Tibial nerve (tissue), 4 donors: ENCODE results near the gene TBC1D24. TPM values are rescaled to one million over a fixed set of nuclear protein-coding genes. Genes with fewer than 3 reads are reported as not detected.
A peak's percentile ranks its signal among the peaks of the same experiment; 100 is the strongest.

ENCODE experiments used
- DNase-seq, 2 donors: peaks; one replicate each; pipeline ENCODE4 v3.0.0-alpha.2; 2019; ENCODE audit warnings: low spot score in 2 of 2
- H3K27ac ChIP-seq, 4 donors: fragments of 200-600 bp; sonication (generic) in 3 of 4; one replicate each; pipeline ENCODE4 v1.5.1; 2017 to 2019; ENCODE audit warnings: mild to moderate bottlenecking in 1 of 4
- H3K27me3 ChIP-seq, 2 donors: fragments of 200-600 bp; sonication (generic) in 1 of 2; one replicate each; pipeline versions ENCODE4 v1.5.1 to v1.6.0; 2017 to 2019
- H3K36me3 ChIP-seq, 3 donors: fragments of 200-600 bp; sonication (generic); one replicate each; pipeline ENCODE4 v1.5.1; 2018 to 2019
- H3K4me1 ChIP-seq, 4 donors: fragments of 200-600 bp; sonication (generic) in 3 of 4; one replicate each; pipeline ENCODE4 v1.5.1; 2017 to 2019
- H3K4me3 ChIP-seq, 4 donors: fragments of 200-600 bp; sonication (generic) in 3 of 4; one replicate each; pipeline ENCODE4 v1.5.1; 2017 to 2019; ENCODE audit warnings: mild to moderate bottlenecking in 1 of 4, moderate library complexity in 1 of 4
- H3K9me3 ChIP-seq, 4 donors: fragments of 200-600 bp; sonication (generic) in 3 of 4; one replicate each; pipeline ENCODE4 v1.5.1; 2017 to 2019
- CTCF ChIP-seq, 5 experiments: fragments of 200-600 bp in 3 of 5; fragments of 450-650 bp in 2 of 5; sonication (generic) in 3 of 5; IDR thresholded peaks; one replicate each; pipeline ENCODE4 v1.5.1; 2016 to 2019; ENCODE audit warnings: antibody characterized with exemption in 5 of 5, mild to moderate bottlenecking in 3 of 5, moderate library complexity in 2 of 5
- EP300 ChIP-seq, 2 donors: sonication (generic); formaldehyde crosslinking; IDR thresholded peaks; one replicate each; pipeline ENCODE4 v1.6.1; 2017; ENCODE audit warnings: antibody characterized with exemption in 2 of 2, mild to moderate bottlenecking in 1 of 2
- POLR2A ChIP-seq, 2 donors: fragments of 450-650 bp; IDR thresholded peaks; one replicate each; pipeline ENCODE4 v1.6.1; 2017; ENCODE audit warnings: antibody characterized with exemption in 2 of 2, mild to moderate bottlenecking in 2 of 2, moderate library complexity in 2 of 2
- WGBS, 2 donors: methylation state at CpG; one replicate each; pipeline ENCODE4 v1.1.5; 2018; 5-methylcytosine and 5-hydroxymethylcytosine counted together
- total RNA-seq, 4 donors: library from RNA; depleted of rRNA; stranded (reverse); fragments of >200 nt; gene quantifications; one replicate each; pipeline ENCODE4 v1.1.0, GENCODE V29; 2016

The TBC1D24 gene
- total RNA-seq, 4 donors from 2014 or later, result 12.0 to 18.3 (median 16.3) TPM

DNA sequence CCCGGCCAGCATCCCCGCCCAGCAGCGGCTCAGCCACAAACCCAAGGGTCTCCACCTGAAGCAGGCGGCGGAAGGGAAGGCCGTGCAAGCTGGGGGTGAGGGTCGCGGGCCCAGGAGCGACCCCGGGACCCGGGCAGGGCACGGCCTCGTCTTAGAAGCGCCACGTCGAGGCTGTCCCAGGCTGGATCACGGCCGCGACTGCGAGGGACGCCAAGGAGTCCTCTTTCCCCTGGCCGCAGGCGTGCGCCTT lies 46.2 kb upstream of the TBC1D24 start:
- Histone ChIP-seq H3K4me1 (peaks cover 0 to 19% (median 10%) of the 10 kb centered on the region in 4 donors), H3K9me3 (no peaks in the 10 kb centered on the region), H3K27me3 (no peaks in the 10 kb centered on the region), H3K27ac (peak overlapping the region; percentile 77 to 89 (median 82)), H3K4me3 (peak overlapping the region; percentile 79 to 96 (median 93)), H3K36me3 (peaks cover 0 to 15% (median 0%) of the 10 kb centered on the region in 3 donors)
- 0 to 1% methylated on average over 23 to 24 of the region's 24 CpGs for WGBS, 2 donors
- DNase-seq, result no peak
- TF ChIP-seq CTCF (IDR thresholded peaks at IDR 0.05) (peak in 1 of 5 experiments; percentile 3), POLR2A (IDR thresholded peaks at IDR 0.05) (no peak)

DNA sequence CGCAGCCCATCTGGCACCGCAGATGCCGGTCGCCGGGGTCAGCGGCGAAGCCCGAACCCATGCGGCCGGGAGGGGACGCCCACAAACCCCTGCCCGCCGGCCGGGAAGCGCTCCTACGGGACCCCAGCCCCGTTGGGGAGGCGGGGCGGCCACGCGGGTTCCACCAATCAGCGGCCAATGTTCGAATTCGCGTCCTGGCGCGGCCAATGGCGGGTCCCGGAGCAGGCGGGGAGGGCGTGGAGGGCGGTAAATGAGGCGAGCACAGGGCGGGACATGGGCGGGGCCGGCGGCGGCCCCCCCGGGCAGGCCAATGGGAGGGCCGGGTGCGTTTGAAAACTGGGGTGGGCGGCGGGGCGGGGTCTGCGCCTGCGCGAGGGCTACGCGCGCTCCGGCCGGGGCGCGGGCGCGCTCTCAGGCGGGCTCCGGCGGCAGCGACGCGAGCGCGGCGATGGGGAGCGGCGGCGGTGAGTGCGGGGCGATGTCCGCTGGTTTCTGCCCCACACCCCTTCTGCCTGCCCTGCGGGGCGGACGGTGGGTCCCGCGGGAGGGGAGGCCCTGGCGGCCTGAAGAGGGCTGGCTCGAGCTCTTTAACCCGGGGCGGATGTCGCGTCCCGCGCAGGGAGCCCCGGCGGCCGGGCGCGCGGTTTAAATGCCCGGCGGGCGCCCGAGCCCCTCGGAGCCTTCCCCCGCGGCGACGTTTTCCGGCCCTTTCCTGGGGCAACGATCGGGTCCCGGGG lies 45.7 kb upstream of the TBC1D24 start, which contains the start of gene CCNF:
CCNF (plus strand) TSS at position 414 of the 737 bp plus-strand sequence; CDS start at position 449, 35 bp downstream.
- WGBS, 2 donors, result 1% methylated on average over 33 to 39 of the region's 103 CpGs
- peaks cover 0 to 19% (median 10%) of the 10 kb centered on the region in 4 donors for H3K4me1 ChIP-seq
- peak within 1 kb of the TSS; percentile 79 to 96 (median 93) for H3K4me3 ChIP-seq
- no peaks in the 10 kb centered on the region for H3K27me3 ChIP-seq
- H3K9me3 ChIP-seq, result no peaks in the 10 kb centered on the region
- peak; percentile 94 to 95 for DNase-seq
- TF ChIP-seq CTCF (IDR thresholded peaks at IDR 0.05) (peak in 2 of 5 experiments; percentile 32 to 46), POLR2A (IDR thresholded peaks at IDR 0.05) (peak in 1 of 2 donors; percentile 46), EP300 (IDR thresholded peaks at IDR 0.05) (peak in 1 of 2 donors; percentile 49)
- peaks cover 0 to 15% (median 0%) of the 10 kb centered on the region in 3 donors for H3K36me3 ChIP-seq
- peak within 1 kb of the TSS; percentile 77 to 89 (median 83) for H3K27ac ChIP-seq

DNA sequence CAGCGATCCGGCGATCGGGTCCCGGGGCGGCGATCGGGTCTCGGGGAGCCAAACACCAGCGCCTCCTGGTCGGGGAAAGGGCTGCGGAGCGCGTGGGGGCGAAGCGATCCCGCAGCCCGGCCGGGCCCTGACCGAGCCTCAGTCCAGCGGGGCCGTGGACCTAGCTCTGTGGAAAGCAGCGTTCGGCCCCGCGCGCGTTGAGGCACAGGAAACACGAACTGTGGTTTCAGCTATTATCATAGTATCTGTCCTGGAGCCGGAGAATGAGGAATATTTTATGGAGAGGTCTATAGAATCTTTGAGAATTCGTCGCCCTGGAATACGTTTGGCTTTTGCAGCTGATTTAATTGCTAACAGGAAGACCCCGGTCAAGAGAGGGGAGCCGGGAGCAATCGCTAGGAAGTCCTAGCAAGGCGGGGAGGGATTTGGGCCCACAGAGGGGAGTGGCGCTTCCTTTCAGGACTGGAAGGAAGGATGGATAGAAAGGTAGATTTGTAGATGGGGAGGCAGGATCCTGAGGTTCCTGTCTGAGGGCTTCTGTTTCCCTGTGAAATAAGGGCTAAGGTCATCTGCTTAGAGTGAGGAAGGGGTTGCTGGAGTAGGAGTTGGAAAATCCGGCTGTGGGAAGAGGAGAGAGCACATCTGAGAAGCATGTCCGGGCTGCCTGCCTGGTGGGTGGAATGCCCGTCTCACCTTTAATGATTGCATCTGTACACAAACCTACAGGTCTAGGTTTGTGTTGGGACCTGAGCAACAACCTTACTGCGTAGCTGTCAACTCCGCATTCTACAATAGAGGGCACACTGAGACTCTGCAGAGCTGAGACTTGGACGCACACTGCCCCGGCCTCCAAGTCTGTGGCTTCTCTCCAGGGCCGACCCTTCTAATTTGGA lies 44.9 kb upstream of the TBC1D24 start:
- Histone ChIP-seq H3K9me3 (no peaks in the 10 kb centered on the region), H3K4me3 (peak overlapping the region; percentile 79 to 96 (median 87)), H3K4me1 (peaks cover 0 to 19% (median 10%) of the 10 kb centered on the region in 4 donors), H3K36me3 (peaks cover 0 to 15% (median 0%) of the 10 kb centered on the region in 3 donors), H3K27ac (peak overlapping the region in 3 of 4 donors; percentile 80 to 89 (median 81)), H3K27me3 (no peaks in the 10 kb centered on the region)
- DNase-seq, result no peak
- 2 to 7% methylated on average over 28 to 46 of the region's 46 CpGs for WGBS, 2 donors
- no peak for TF ChIP-seq EP300 (IDR thresholded peaks at IDR 0.05)
- peak in 1 of 5 experiments; percentile 2 for TF ChIP-seq CTCF (IDR thresholded peaks at IDR 0.05)

DNA sequence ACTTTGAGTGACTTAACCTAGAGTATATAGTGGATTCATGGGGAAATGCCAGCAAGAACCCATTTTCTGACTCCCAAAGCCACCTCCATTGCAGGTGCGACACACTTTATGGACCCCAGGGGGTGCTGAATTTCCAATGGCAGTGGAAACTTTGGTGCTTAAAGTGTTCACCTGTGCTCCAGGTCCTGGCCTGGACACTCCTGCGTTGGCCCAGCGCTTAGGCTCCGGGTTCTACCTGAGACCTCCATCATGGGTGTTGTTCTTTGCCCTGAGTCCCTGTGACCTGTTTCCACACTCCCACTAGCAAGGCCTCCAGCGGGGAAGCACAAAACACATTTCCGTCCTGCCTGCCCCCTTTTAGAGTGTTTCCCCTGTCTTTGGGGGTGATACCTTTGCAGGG lies 42.6 kb upstream of the TBC1D24 start:
- Histone ChIP-seq H3K27me3 (no peaks in the 10 kb centered on the region), H3K27ac (no peak overlapping the region), H3K9me3 (no peaks in the 10 kb centered on the region), H3K4me1 (peaks cover 0 to 19% (median 10%) of the 10 kb centered on the region in 4 donors), H3K36me3 (peaks cover 0 to 32% (median 0%) of the 10 kb centered on the region in 3 donors), H3K4me3 (no peak overlapping the region)
- DNase-seq, result no peak
- 94% methylated on average over 6 of the region's 6 CpGs for WGBS, 2 donors
- no peak for TF ChIP-seq CTCF (IDR thresholded peaks at IDR 0.05)
- no peak for TF ChIP-seq EP300 (IDR thresholded peaks at IDR 0.05)
- no peak for TF ChIP-seq POLR2A (IDR thresholded peaks at IDR 0.05)
